ENCODE data around the gene PKLR. TPM values are rescaled to one million over a fixed set of nuclear protein-coding genes. Genes with fewer than 3 reads are reported as not detected.

Gene PKLR
- total RNA-seq = not detected in 2 replicates

DNA sequence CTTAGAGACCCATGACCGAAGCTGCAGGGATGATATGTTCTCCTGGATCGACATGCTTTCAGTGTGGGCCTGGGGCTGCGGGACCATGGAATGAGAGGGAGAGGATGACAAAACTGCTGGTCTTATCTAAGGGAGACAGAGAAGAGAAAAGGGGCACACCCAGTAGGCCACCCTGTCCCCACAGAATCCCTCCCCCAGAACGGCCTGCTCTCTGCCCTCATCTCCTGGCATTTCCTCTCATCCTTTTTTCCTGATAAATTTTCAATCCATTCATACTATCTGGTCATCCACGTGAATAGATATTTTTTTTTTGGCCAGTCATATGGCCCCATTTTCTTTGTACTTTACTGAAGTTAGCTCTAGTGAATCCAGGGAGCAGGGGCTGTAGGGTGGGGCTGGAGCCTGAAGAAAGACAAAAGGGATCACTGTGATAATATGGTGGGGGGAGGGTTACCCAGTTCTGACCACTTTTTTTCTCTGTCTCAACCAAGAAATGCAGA is at the start of gene PKLR:
TSS of gene PKLR (minus strand) at position 97 of the 500 bp plus-strand sequence. CDS start at position 54, 43 bp downstream.

GRCh38 chr1:155320661-155321617 is 19.7 kb upstream of the PKLR start, which contains the start of gene RUSC1:
RUSC1 (plus strand) TSS chr1:155320894; CDS start chr1:155321774, 880 bp downstream.

GRCh38 chr1:155308493-155309422 is 7.5 kb upstream of the PKLR start, which contains the start of gene FDPS:
FDPS (plus strand) TSS chr1:155308866; CDS start chr1:155309790, 924 bp downstream.

DNA sequence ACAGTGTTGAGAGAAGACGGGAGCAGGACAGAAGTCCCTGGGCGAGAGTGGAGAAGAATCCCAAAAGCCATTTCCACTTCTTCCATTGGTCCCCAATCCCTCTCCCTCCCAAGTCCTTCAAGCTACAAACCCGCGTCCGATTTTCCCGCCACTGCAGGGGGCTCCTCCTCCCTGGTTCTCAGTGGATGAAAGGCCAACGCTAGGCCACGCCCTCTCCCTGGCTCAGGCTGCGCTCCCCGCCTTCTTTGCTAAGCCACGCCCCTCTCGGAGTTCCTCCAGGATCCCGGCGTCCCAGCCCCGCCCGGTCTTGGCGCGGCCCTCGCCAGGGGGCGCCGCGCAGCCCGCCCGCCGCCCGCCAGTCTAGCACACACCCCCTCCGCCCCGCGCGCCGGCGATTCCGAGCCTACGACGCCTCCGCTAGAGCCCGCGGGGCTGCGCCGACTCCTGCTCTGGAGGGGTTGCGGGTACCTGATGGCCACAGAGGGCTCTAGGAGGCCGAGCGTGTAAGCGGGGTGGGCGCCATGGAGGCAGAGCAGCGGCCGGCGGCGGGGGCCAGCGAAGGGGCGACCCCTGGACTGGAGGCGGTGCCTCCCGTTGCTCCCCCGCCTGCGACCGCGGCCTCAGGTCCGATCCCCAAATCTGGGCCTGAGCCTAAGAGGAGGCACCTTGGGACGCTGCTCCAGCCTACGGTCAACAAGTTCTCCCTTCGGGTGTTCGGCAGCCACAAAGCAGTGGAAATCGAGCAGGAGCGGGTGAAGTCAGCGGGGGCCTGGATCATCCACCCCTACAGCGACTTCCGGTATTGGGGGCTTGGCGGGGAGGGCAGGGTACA is 24.0 kb downstream of the PKLR start, which contains the start of gene HCN3:
TSS of gene HCN3 (plus strand) at position 394 of the 832 bp plus-strand sequence. CDS start at position 522, 128 bp downstream.

GRCh38 chr1:155273343-155274245 is 27.6 kb downstream of the PKLR start, which contains the start of gene CLK2:
CLK2 (minus strand) TSS chr1:155273504; CDS start chr1:155270977, 2,527 bp downstream.

DNA sequence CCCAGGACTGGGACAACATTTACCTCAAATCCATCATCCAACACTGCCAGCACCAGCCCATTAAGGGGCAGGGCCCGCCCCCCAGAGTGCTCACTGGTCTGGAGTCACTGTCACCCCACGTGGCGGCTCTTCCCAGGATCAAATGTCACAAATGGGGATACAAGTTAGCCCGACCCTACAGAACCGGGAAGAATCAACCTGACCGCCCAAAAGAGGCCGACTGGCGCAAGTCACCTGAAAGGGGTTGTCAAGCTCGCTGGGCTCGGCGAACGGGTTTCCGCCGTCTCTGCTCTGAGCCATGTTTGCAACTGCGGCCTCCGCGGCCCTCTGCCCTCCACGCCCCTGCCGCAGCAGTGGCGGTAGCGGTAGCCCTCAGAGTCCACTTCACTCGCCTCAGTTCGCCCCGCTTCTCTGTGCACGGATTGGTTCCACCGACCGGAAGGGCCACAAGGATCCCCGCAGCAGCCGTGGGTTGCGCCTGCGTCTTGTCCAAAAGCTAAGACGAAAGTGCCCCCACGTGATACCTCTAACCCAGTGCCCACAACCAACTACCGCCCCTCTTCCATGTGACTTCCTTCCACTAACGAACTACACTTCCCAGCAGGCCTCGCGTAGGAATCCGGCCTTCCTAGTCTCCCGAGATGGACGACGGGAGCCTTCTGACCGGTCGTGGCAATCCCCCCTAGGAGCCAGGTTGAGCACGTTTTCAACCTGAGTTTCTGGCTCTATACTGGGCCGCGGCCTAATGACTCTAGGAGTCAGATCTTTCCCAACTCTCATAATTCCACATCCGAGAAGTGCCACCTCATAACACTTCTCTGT is 39.2 kb downstream of the PKLR start, which contains the start of gene SCAMP3:
TSS of gene SCAMP3 (minus strand) at position 509 of the 822 bp plus-strand sequence. CDS start at position 300, 209 bp downstream.

DNA sequence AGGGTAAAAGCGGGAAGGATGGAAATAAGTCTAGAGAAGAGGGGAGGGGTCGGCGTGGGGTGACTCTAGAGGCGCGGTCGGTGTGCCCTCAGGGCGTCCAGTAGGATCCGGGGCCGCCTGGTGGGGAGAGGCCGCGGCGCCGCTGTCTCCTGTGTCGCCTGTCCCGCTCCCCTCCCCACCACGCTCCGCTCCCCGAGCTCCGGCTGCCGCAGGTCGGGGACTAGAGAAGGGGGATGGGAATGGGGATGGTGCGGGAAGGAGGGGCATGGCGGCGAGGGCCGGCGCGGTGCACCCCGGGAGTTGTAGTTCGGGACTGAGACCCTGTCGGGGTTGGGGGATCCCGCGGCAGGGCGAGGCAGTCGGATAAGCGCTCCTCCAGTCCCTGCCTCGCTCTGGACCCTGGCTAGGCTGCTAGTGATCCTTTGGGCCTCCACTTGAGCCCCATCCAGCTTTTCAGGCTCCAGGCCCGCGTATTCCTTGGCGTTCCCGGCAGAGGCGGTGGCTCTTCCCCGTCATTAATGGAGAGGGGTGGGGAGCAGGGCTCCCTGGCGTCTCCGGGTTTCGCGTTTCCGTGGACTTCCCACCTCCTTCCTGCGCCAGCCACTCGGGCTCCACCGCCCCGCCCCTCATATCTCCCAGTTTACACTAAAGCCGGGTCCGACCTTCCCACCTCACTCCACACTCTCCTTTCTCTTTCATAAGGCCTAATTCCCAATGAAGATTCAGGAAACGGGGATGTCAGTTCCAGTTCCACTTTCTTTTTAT is 45.8 kb downstream of the PKLR start, which contains the start of gene ENTREP3:
TSS of gene ENTREP3 (minus strand) at position 241 of the 765 bp plus-strand sequence. CDS start 606 bp downstream, outside the sequence.

Other genes starting within 250 kb of the PKLR start
- gene EFNA4, start 237.7 kb downstream of the PKLR start, total RNA-seq = 11.7 and 12.7 TPM in 2 replicates
- 1.6 and 3.6 TPM in 2 replicates for gene EFNA3, start 222.6 kb downstream of the PKLR start, total RNA-seq
- 84.4 and 125 TPM in 2 replicates for gene EFNA1, start 173.6 kb downstream of the PKLR start, total RNA-seq
- gene SLC50A1, start 165.6 kb downstream of the PKLR start, total RNA-seq = 28.1 and 31.6 TPM in 2 replicates
- 42.5 and 53.3 TPM in 2 replicates for gene DPM3, start 160.9 kb downstream of the PKLR start, total RNA-seq
- 81.0 and 141 TPM in 2 replicates for gene KRTCAP2, start 128.1 kb downstream of the PKLR start, total RNA-seq
- 6.9 and 12.0 TPM in 2 replicates for gene TRIM46, start 127.6 kb downstream of the PKLR start, total RNA-seq
- 15.8 and 16.7 TPM in 2 replicates for gene THBS3, start 93.5 kb downstream of the PKLR start, total RNA-seq
- gene MTX1, start 92.7 kb downstream of the PKLR start, total RNA-seq = 42.1 and 44.7 TPM in 2 replicates
- gene ENTREP3, start 46.0 kb downstream of the PKLR start, total RNA-seq = 8.2 and 9.5 TPM in 2 replicates
- 43.1 and 51.0 TPM in 2 replicates for gene SCAMP3, start 39.1 kb downstream of the PKLR start, total RNA-seq
- gene CLK2, start 27.9 kb downstream of the PKLR start, total RNA-seq = 27.3 and 27.4 TPM in 2 replicates
- gene HCN3, start 24.0 kb downstream of the PKLR start, total RNA-seq = 0.65 and 1.3 TPM in 2 replicates
- gene FDPS, start 7.4 kb upstream of the PKLR start, total RNA-seq = 260 and 393 TPM in 2 replicates
- 18.6 and 19.2 TPM in 2 replicates for gene RUSC1, start 19.5 kb upstream of the PKLR start, total RNA-seq